ENCODE data around the gene CDK17. TPM values are rescaled to one million over a fixed set of nuclear protein-coding genes. Genes with fewer than 3 reads are reported as not detected.

CDK17 gene
- total and polyA plus RNA-seq, 9 of the 15 experiments (the other 6 are each of a cell fraction or from before 2014, with no cell fraction given) = 4.8 to 39.3 (median 21.6) TPM

- POLR2A ChIA-PET = no interaction called here
- Histone ChIP-seq H3K9ac (ENCODE audit: insufficient read depth in 1 of 2, low read depth in 2 of 2, low read length in 2 of 2) (no peak overlapping the region), H3K4me2 (ENCODE audit: insufficient read depth, low read length) (no peak overlapping the region), H4K20me1 (replicated peaks; ENCODE audit: control insufficient read depth, insufficient read depth, low read length) (no peaks in the 10 kb centered on the region), H3K36me3 (ENCODE audit: control insufficient read depth, insufficient read depth, low read length) (no peaks in the 10 kb centered on the region), H3K4me1 (replicated peaks in 1 of 2; ENCODE audit: control insufficient read depth in 2 of 2, insufficient read depth in 2 of 2, low read length in 2 of 2) (peaks cover 4 to 6% of the 10 kb centered on the region in 2 experiments; a peak in 3 of 5 replicates), H3K27me3 (ENCODE audit: control insufficient read depth in 2 of 2, insufficient read depth in 2 of 2, low read length in 2 of 2) (no peaks in the 10 kb centered on the region; a peak in 1 of 5 replicates), H3K79me2 (ENCODE audit: control insufficient read depth, insufficient read depth, low read length) (no peaks in the 10 kb centered on the region), H3K9me3 (replicated peaks; ENCODE audit: control insufficient read depth, insufficient read depth, low read depth, low read length) (no peaks in the 10 kb centered on the region), H3K4me3 (no peak overlapping the region), H2AFZ (ENCODE audit: low read depth, low read length) (no peak overlapping the region), H3K9me1 (ENCODE audit: control insufficient read depth, insufficient read depth, low read length) (no peaks in the 10 kb centered on the region), H3K27ac (ENCODE audit: extremely low read depth, low read depth, low read length) (no peak overlapping the region)
- no TSS peak for BruUV-seq (replicated peaks)
- CTCF ChIA-PET (ENCODE audit: low intra/inter-chr PET ratio) = no interaction called here
- intact Hi-C loops (cut with micrococcal nuclease) (no loop called here), in situ Hi-C loops (cut with MboI) (no loop called here)
- DNase-seq (ENCODE audit: extremely low read depth in 1 of 4, low spot score in 3 of 4) = no peak
- WGBS (ENCODE audit: insufficient coverage, low coverage, missing lambda C conversion rate) = 56% methylated on average over 7 of the region's 7 CpGs
- FAIRE-seq = no peak
- TF ChIP-seq ZNF644 (tag; IDR thresholded peaks at IDR 0.05; ENCODE audit: low read depth) (no peak), CBFB (CRISPR knock-in tag; IDR thresholded peaks at IDR 0.05) (no peak), ZNF354B (CRISPR knock-in tag; IDR thresholded peaks at IDR 0.05) (no peak), CBX8 (IDR thresholded peaks at IDR 0.05; ENCODE audit: borderline replicate concordance, extremely low read depth, low read depth, low read length, poor library complexity, severe bottlenecking) (no peak), ELF4 (CRISPR knock-in tag; IDR thresholded peaks at IDR 0.05) (no peak), ZNF224 (CRISPR knock-in tag; IDR thresholded peaks at IDR 0.05) (no peak), GTF2A2 (tag; IDR thresholded peaks at IDR 0.05) (no peak), PYGO2 (tag; IDR thresholded peaks at IDR 0.05) (no peak), SP2 (IDR thresholded peaks at IDR 0.05; ENCODE audit: extremely low read depth, low read depth, low read length, poor library complexity, severe bottlenecking) (no peak)
- TF ChIP-seq, protein P1, sequence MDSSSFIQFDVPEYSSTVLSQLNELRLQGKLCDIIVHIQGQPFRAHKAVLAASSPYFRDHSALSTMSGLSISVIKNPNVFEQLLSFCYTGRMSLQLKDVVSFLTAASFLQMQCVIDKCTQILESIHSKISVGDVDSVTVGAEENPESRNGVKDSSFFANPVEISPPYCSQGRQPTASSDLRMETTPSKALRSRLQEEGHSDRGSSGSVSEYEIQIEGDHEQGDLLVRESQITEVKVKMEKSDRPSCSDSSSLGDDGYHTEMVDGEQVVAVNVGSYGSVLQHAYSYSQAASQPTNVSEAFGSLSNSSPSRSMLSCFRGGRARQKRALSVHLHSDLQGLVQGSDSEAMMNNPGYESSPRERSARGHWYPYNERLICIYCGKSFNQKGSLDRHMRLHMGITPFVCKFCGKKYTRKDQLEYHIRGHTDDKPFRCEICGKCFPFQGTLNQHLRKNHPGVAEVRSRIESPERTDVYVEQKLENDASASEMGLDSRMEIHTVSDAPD (CRISPR knock-in tag; IDR thresholded peaks at IDR 0.05) = no peak
- TF ChIP-seq, protein P2, sequence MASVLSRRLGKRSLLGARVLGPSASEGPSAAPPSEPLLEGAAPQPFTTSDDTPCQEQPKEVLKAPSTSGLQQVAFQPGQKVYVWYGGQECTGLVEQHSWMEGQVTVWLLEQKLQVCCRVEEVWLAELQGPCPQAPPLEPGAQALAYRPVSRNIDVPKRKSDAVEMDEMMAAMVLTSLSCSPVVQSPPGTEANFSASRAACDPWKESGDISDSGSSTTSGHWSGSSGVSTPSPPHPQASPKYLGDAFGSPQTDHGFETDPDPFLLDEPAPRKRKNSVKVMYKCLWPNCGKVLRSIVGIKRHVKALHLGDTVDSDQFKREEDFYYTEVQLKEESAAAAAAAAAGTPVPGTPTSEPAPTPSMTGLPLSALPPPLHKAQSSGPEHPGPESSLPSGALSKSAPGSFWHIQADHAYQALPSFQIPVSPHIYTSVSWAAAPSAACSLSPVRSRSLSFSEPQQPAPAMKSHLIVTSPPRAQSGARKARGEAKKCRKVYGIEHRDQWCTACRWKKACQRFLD (CRISPR knock-in tag; IDR thresholded peaks at IDR 0.05) = no peak
- TF ChIP-seq, protein P3, sequence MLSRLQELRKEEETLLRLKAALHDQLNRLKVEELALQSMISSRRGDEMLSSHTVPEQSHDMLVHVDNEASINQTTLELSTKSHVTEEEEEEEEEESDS (CRISPR knock-in tag; IDR thresholded peaks at IDR 0.05) = no peak
- TF ChIP-seq, protein P4, sequence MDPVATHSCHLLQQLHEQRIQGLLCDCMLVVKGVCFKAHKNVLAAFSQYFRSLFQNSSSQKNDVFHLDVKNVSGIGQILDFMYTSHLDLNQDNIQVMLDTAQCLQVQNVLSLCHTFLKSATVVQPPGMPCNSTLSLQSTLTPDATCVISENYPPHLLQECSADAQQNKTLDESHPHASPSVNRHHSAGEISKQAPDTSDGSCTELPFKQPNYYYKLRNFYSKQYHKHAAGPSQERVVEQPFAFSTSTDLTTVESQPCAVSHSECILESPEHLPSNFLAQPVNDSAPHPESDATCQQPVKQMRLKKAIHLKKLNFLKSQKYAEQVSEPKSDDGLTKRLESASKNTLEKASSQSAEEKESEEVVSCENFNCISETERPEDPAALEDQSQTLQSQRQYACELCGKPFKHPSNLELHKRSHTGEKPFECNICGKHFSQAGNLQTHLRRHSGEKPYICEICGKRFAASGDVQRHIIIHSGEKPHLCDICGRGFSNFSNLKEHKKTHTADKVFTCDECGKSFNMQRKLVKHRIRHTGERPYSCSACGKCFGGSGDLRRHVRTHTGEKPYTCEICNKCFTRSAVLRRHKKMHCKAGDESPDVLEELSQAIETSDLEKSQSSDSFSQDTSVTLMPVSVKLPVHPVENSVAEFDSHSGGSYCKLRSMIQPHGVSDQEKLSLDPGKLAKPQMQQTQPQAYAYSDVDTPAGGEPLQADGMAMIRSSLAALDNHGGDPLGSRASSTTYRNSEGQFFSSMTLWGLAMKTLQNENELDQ (CRISPR knock-in tag; IDR thresholded peaks at IDR 0.05; ENCODE audit: borderline replicate concordance) = no peak
- no peak for ATAC-seq
Observed at GRCh38 chr12:96237035-96237434, 163.2 kb downstream of the CDK17 start.

All from K562 (cell line).